ENCODE data around the gene FBXW5. TPM values are rescaled to one million over a fixed set of nuclear protein-coding genes. Genes with fewer than 3 reads are reported as not detected.

FBXW5 gene
- total RNA-seq, 1 experiment from 2014 or later = 205 TPM

DNA sequence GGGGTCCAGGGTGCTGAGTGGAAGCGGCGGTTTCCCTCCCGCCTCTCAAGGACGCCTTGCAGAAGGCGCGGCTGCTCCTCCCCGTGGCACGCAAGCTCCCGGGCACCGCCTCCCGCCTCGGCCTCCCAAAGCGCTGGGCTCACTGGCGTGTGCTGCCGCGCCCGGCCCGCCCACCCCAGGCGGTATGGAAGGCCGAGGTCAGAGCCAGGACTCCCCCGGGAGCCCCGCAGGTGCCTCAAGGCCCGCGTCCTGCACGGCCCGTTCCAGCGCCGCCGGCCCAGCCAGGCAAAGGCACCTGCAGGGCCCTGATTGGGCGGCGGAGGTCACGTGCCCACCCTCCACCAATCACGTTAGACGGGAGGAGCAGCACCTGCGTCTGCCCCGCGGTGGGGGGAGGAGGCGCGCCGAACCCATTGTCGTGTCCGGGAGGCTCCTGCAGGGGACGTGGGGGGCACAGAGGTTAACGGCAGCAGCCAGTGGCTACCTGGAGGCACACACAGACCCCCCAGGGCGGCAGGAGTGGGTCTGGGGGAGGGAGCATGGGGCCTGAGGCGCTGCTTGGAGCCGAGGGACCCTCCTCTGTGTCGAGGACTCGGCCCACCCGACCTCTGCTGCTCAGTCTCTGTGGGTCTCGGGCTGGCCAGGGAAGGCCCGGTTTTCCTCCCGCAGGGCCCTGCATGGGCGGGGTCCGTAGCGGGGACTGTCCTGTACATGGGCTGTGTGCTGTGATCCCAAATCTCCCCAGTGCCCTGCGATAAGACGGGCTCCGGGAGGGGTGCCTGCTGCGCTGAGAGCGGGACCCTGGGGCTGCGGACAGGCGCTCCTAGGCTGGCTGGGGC is 5.5 kb upstream of the FBXW5 start:
- DNase-seq (ENCODE audit: low read depth) = peak; percentile 56

DNA sequence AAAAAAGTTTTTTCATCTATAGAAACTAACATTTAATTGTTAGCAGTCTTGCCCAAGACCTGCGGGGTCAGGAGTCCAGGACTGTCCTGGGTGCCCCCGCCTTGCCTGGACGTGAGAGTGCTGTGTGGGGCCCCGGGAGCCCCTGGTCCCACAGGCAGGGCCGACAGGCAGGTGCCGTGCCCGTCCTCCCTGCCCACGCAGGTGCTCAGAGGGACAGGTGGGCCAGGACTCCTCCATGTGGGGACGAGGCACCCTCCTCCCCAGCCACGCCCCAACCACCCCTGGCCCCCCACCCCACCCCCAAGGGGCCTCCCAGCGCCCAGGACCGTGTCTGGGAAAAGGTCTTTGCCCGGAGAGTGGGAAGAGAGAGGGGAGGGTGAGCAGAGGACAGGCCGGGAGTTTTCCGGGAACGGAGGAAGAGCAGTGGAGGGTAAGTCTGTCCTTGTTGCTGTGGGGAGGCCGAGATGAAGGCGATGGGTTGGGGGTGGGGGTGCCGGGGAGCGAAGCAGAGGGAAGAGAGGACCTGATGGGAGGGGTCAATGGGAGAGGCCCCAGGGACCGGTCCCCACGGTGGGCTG is 4.8 kb upstream of the FBXW5 start:
- no peak for DNase-seq (ENCODE audit: low read depth)

- peak; percentile 17 for DNase-seq (ENCODE audit: low read depth)
Observed at GRCh38 chr9:136947955-136948510, 3.5 kb upstream of the FBXW5 start.

- no peak for DNase-seq (ENCODE audit: low read depth)
Observed at GRCh38 chr9:136947028-136947891, 2.7 kb upstream of the FBXW5 start.

DNA sequence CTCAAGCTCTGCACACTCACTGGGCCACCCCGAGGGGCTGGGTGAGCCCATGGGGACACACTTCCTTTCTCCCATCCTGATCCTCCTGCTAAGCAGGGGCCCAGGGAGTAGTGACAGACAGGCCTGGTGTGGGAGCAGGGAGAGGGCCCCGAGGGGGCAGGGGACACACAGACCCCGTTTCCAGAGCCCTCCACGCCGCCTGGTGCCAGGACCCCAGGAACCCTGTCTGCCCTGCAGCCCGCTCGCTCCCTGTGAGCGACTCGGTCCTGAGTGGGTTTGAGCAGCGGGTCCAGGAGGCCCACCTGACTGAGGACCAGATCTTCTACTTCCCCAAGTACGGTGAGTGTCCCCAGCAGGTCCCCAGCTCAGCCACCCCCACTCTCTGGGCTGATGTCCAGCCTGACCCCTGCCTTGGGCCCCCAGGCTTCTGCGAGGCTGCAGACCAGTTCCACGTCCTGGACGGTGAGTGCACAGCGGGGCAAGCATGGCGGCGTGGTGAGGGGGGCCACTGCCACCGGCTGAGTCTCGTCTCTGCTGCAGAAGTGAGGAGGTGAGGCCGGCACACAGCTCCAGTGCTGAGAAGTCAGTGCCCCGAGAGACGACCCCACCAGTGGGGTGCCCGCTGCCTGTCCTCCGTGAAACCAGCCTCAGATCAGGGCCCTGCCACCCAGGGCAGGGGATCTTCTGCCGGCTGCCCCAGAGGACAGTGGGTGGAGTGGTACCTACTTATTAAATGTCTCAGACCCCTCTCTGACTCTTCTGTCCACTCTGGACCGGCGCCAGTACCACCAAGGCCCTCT is 1.9 kb upstream of the FBXW5 start:
- DNase-seq (ENCODE audit: low read depth) = no peak

DNA sequence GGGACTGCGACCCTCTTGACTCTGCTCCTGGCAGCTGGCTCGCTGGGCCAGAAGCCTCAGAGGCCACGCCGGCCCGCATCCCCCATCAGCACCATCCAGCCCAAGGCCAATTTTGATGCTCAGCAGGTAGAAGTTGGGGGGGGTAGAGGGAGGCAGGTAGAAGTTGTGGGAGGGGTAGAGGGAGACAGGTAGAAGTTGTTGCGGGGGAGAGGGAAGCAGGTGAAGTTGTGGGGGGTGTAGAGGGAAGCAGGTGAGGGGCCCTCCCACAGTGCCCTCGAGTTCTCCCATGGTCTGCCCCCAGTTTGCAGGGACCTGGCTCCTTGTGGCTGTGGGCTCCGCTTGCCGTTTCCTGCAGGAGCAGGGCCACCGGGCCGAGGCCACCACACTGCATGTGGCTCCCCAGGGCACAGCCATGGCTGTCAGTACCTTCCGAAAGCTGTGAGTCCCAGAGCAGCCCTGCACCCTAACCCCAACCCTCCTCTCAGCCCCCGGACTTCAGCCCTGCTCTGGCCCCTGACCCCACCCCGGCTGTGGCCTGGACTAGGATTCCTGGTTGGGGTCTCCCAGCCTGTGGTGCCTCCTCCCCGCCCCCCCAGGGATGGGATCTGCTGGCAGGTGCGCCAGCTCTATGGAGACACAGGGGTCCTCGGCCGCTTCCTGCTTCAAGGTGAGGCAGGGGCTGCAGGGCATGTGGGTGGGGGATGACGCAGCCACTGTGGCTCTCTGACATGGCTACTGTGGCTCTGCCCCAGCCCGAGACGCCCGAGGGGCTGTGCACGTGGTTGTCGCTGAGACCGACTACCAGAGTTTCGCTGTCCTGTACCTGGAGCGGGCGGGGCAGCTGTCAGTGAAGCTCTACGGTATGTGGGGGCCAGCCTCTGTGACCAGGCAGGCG is 1.0 kb upstream of the FBXW5 start:
- no peak for DNase-seq (ENCODE audit: low read depth)

DNA sequence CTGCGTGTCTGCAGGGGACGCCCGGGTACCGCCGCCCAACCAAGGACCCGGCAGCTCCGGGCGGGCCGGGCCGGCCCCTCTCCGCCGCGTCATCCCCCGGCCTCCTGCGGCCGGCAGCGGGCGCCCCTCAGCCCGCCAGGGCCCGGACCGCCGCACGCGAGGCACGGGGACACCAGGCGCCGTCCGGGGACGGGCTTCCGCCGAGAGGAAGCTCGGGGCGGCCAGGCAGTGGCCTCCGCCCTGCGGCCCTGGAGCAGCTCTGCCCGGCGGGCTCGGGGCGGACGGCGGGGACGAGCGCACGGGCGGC is 373 bp downstream of the FBXW5 start:
- DNase-seq (ENCODE audit: low read depth) = peak; percentile 61

GRCh38 chr9:136943291-136944211 is 987 bp downstream of the FBXW5 start:
- peak; percentile 19 for DNase-seq (ENCODE audit: low read depth)

DNA sequence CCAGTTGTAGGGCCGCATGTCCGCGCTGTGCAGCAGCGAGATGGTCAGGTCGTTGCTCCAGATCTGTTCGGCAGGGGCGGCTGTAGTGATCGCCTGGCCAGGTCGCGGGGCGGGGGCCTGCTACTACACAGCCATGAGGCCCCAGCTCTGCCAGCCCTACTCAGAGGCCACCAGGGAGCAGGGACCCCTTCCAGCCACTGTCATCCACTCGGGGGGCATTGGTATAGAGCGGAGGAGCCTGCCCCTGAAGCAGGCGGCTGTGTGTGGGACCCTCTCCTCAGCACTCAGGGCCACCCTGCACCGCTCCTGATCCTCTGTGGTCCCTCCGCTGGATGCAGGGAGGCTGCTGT is 1.7 kb downstream of the FBXW5 start:
- no peak for DNase-seq (ENCODE audit: low read depth)

DNA sequence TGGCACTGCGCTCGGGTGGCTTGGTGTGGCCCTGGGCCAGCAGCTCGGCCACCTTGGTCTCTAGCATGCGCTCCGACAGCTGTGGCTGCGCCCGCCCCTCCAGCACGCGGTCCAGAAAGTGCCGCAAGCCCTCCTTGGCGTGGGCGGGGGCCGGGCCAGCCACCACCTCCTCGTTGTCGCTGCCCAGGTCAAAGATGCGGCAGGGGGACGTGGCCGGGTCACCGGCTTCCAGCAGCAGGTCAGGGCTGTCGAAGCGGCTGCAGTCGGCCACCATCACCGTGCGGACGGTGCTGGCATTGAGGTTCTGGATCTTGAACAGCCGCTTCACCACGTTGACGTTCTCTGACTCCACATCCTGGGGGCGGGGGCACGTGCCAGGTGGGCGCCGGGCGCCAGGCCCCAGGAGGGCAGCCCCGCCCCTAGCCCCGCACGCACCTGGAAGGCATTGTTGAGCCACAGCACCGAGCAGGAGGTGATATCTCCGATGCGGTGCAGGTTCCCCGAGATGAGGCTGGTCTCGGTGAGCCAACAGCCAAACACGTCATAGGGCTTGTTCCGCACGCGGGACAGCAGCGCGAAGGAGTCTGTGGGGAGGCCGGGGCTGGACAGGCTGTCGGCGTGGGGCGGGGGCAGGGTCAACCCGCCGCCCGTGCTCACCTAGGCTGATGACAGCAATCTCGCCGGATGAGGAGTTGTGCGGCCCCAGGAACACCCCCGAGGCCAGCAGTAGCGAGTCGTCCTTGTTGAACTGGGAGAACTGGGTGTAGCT is 2.2 kb downstream of the FBXW5 start:
- no peak for DNase-seq (ENCODE audit: low read depth)

- no peak for DNase-seq (ENCODE audit: low read depth)
Observed at GRCh38 chr9:136941231-136942111, 3.1 kb downstream of the FBXW5 start.

DNA sequence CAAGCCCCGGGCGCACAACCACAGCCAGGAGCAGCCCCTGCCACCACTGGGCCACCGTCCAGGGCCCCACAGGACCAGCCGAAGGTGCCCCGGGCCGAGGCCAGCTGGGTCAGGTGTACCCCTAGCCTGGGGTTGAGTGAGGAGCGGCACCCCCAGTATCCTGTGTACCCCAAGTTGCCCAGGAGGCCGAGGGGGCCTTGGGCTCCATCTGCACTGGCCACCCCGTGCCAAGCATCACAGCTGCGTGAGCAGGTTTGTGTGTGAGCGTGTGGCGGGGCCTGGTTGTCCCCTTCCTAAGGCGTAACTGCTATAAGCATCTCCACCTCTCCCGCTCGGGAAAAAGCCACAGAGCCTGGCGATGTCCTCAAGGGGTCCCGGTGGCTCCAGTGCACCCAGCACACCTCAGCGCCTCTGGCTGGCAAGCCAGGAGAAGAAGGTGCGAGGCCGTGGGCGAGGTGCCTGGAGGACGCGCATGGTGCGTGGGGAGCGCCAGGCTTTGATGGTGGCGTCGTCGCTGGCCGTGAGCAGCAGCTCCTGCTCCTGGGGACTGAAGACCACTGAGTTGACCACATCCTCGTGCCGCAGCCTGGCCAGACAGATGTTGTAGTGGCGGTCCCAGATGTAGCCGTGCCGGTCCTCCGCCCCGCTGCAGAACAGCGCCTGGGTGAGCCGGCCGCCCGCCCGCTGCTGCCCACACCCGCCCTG is 3.9 kb downstream of the FBXW5 start:
- no peak for DNase-seq (ENCODE audit: low read depth)

DNA sequence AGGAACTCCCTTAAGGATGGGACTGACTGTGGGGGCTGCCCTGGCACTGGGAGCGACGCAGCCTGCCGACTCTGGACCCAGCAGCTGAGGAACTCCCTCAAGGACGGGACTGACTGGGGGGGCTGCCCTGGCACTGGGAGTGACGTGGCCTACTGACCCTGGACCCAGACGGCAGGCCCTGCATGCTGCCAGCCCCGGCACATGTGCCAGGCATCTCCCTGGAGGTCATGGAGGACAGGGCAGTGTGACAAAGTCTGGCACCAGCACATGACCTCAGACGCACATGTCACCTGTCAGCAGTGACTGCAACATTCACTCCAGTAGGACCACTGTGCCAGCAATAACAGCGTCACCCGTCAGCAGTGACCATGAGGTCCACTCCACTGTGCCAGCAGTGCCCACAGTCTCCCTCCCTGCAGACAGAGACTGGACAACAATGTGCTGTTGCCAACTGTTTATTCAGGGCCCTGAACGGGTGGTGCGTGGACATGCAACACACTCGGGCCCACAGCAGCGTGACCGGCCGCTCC is 4.5 kb downstream of the FBXW5 start:
- DNase-seq (ENCODE audit: low read depth) = no peak

DNA sequence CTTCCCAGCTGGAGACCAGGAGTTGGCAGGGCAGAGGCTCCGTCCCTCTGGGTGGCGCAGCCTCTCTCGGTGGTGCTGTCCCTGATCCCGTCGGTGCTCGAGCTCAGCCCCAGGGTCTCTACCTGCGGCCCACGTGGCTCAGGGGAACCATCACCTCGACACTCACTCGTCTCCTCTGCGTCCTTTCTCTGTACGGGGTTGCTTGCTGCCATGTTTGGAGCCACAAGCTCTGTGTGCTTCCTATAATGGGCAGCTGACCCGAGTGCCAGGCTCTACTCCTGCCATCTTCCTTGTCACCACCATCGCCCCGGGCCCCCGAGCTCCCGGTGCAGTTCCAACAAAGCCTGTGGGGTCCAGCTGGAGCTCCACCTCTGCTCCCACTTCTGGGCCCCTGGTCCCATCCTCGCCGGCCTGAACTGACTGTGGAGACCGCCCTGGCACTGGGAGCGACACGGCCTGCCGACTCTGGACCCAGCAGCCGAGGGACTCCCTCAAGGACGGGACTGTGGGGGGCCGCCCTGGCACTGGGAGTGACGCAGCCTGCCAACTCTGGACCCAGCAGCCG is 5.0 kb downstream of the FBXW5 start:
- no peak for DNase-seq (ENCODE audit: low read depth)

DNA sequence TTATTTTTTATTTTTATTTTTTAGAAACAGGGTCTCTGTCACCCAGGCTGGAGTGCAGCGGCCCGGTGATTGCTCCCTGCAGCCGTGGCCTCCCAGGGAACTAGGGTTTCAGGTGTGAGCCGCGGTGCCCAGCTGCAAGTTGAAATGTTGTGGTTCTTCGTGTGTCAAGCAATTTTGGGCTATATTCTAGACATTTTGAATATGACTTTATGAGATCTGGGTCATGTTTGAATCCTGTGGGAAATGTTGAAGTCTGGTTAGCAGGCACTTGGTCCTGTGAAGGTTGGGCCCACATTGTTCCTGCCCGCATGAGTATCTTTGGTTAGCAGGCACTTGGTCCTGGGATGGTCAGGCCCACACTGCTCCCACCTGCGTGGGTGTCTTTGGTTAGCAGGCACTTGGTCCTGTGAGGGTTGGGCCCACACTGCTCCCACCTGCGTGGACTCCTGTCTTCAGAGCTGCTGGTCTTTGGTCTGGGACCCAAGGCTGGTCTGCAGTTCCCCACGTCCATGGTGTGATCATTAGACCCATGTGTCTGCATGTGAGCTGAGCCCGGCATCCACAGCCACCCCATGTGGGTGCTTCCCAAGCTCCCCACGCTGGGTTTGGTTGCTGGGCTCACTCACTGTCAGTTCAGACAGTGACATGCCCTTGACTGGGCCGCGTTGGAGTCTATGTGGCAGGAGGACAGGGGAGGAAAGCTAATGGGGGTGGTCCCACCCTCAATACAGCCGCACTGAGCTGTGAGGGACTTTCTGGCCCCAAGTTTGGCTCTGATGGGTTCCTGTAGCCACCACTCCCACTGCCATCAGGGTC is 7.1 kb downstream of the FBXW5 start:
- no peak for DNase-seq (ENCODE audit: low read depth)
